H1 (cell line): ENCODE results near the gene CHRNA3. TPM values are rescaled to one million over a fixed set of nuclear protein-coding genes. Genes with fewer than 3 reads are reported as not detected.

ENCODE experiments used
- CTCF ChIA-PET: fragments of 300-600 bp; sonication (Branson Sonifier 250); formaldehyde crosslinking; loops from one replicate; lab custom pipeline; 2021; ENCODE audit not compliant: partially characterized antibody; lab: Charles Lee
- POLR2A ChIA-PET: fragments of 300-600 bp; sonication (Branson Sonifier 250); formaldehyde crosslinking; loops from one replicate; lab custom pipeline; 2021; ENCODE audit warnings: inconsistent platforms; ENCODE audit not compliant: partially characterized antibody; lab: Charles Lee
- DNase-seq, 2 experiments: peaks; one replicate each; pipeline versions ENCODE4 v3.0.0 to v3.0.0-alpha.2; 2010 to 2022; ENCODE audit warnings: low spot score in 2 of 2, low read depth in 1 of 2, mixed read lengths in 1 of 2
- FAIRE-seq: peaks from 2 replicates; lab custom pipeline; 2011; peaks lifted over from hg19 to GRCh38; lab: Jason Lieb, UNC
- H2AFZ ChIP-seq: 2 replicates; pipeline ENCODE4 v1.8.1; 2012; ENCODE audit warnings: low read length, inconsistent platforms
- H2AK5ac ChIP-seq: 2 replicates; pipeline ENCODE4 v1.6.1; 2013; ENCODE audit warnings: low read depth, low read length
- H2BK120ac ChIP-seq: replicated peaks from 2 replicates; pipeline ENCODE3; 2013; ENCODE audit warnings: low read depth, low read length, inconsistent platforms
- H2BK12ac ChIP-seq: 2 replicates; pipeline ENCODE4 v1.6.1; 2013; ENCODE audit warnings: low read depth, low read length
- H2BK15ac ChIP-seq: 2 replicates; pipeline ENCODE4 v1.6.1; 2013; ENCODE audit warnings: low read length
- H2BK20ac ChIP-seq: 2 replicates; pipeline ENCODE4 v1.6.1; 2013; ENCODE audit warnings: low read length
- H2BK5ac ChIP-seq: 2 replicates; pipeline ENCODE4 v1.6.1; 2013; ENCODE audit warnings: low read depth, low read length
- H3K14ac ChIP-seq: 2 replicates; pipeline ENCODE4 v1.6.1; 2013; ENCODE audit warnings: inconsistent platforms; ENCODE audit not compliant: insufficient read length
- H3K18ac ChIP-seq: 2 replicates; pipeline ENCODE4 v1.6.1; 2013; ENCODE audit warnings: low read length; ENCODE audit errors: extremely low read depth
- H3K23ac ChIP-seq: 2 replicates; pipeline ENCODE4 v1.6.1; 2013; ENCODE audit warnings: inconsistent platforms; ENCODE audit not compliant: insufficient read length
- H3K23me2 ChIP-seq: 2 replicates; pipeline ENCODE4 v1.6.1; 2013; ENCODE audit warnings: low read depth, low read length
- H3K27ac ChIP-seq: 2 replicates; pipeline ENCODE4 v1.6.1; 2011; ENCODE audit warnings: low read depth, low read length, inconsistent platforms
- H3K27me3 ChIP-seq, 4 experiments: replicated peaks in 1 of 4; 1 replicate in 1 of 4; 2 replicates in 3 of 4; pipeline versions ENCODE4 v1.6.1 to v1.8.1; 2011 to 2013; ENCODE audit warnings: low read length in 3 of 4, mild to moderate bottlenecking in 3 of 4, inconsistent platforms in 2 of 4, mixed read lengths in 2 of 4, moderate library complexity in 1 of 4; ENCODE audit not compliant: control insufficient read depth in 3 of 4, insufficient read depth in 3 of 4; ENCODE audit errors: extremely low read depth in 1 of 4
- H3K36me3 ChIP-seq, 4 experiments: 2 replicates each; pipeline versions ENCODE4 v1.6.1 to v1.8.1; 2011 to 2013; ENCODE audit warnings: mild to moderate bottlenecking in 4 of 4, low read length in 3 of 4, moderate library complexity in 2 of 4, control low read depth in 1 of 4, inconsistent platforms in 1 of 4; ENCODE audit not compliant: insufficient read depth in 4 of 4, control insufficient read depth in 2 of 4
- H3K4ac ChIP-seq: replicated peaks from 2 replicates; pipeline ENCODE3; 2013; ENCODE audit warnings: low read length, low read depth, mixed read lengths, inconsistent platforms; ENCODE audit not compliant: insufficient read length
- H3K4me1 ChIP-seq, 4 experiments: replicated peaks in 1 of 4; 1 replicate in 1 of 4; 2 replicates in 3 of 4; pipeline versions ENCODE4 v1.6.1 to v1.8.1; 2011 to 2013; ENCODE audit warnings: low read length in 3 of 4, inconsistent platforms in 2 of 4, mixed read lengths in 1 of 4; ENCODE audit not compliant: insufficient read depth in 4 of 4, control insufficient read depth in 3 of 4
- H3K4me2 ChIP-seq, 2 experiments: 2 replicates each; pipeline versions ENCODE4 v1.6.1 to v1.8.1; 2011 to 2013; ENCODE audit warnings: low read depth in 2 of 2, low read length in 2 of 2, control low read depth in 1 of 2, inconsistent platforms in 1 of 2, mild to moderate bottlenecking in 1 of 2; ENCODE audit not compliant: insufficient read depth in 1 of 2
- H3K4me3 ChIP-seq, 4 experiments: fragments of 200-600, 300-600 bp in 1 of 4; sonication (generic), shearing (Covaris generic), sonication (Bioruptor Twin) in 1 of 4; 2 replicates each; pipeline versions ENCODE4 v1.5.1 to v1.8.1; 2011 to 2016; ENCODE audit warnings: low read length in 4 of 4, low read depth in 3 of 4, control low read depth in 2 of 4, inconsistent platforms in 2 of 4, mild to moderate bottlenecking in 2 of 4, mixed read lengths in 1 of 4, moderate library complexity in 1 of 4; ENCODE audit not compliant: insufficient read depth in 2 of 4; ENCODE audit errors: extremely low read depth in 1 of 4
- H3K56ac ChIP-seq: replicated peaks from 2 replicates; pipeline ENCODE3; 2013; ENCODE audit warnings: low read depth, mild to moderate bottlenecking, mixed read lengths, low read length, inconsistent platforms; ENCODE audit not compliant: insufficient read length
- H3K79me1 ChIP-seq: 2 replicates; pipeline ENCODE4 v1.6.1; 2013; ENCODE audit warnings: low read depth, low read length, control low read depth
- H3K79me2 ChIP-seq, 2 experiments: 2 replicates each; pipeline versions ENCODE4 v1.6.1 to v1.8.1; 2012 to 2013; ENCODE audit warnings: low read length in 2 of 2, mild to moderate bottlenecking in 2 of 2, inconsistent platforms in 1 of 2; ENCODE audit not compliant: insufficient read depth in 2 of 2, control insufficient read depth in 1 of 2
- H3K9ac ChIP-seq, 4 experiments: replicated peaks in 1 of 4; 1 replicate in 1 of 4; 2 replicates in 3 of 4; pipeline versions ENCODE4 v1.6.1 to v1.8.1; 2011 to 2013; ENCODE audit warnings: low read depth in 3 of 4, low read length in 3 of 4, control low read depth in 2 of 4, mild to moderate bottlenecking in 2 of 4, moderate library complexity in 2 of 4, inconsistent platforms in 1 of 4; ENCODE audit errors: extremely low read depth in 1 of 4
- H3K9me3 ChIP-seq, 2 experiments: 2 replicates each; pipeline versions ENCODE4 v1.6.1 to v1.8.1; 2012 to 2013; ENCODE audit warnings: mild to moderate bottlenecking in 2 of 2, moderate library complexity in 2 of 2, control low read depth in 1 of 2, inconsistent platforms in 1 of 2, low read depth in 1 of 2, low read length in 1 of 2, mixed read lengths in 1 of 2; ENCODE audit not compliant: insufficient read depth in 2 of 2
- H4K20me1 ChIP-seq, 2 experiments: replicated peaks in 1 of 2; 2 replicates each; pipeline versions ENCODE3 to v1.8.1; 2011 to 2013; ENCODE audit warnings: inconsistent platforms in 2 of 2, low read length in 2 of 2, mild to moderate bottlenecking in 1 of 2; ENCODE audit not compliant: insufficient read depth in 2 of 2, control insufficient read depth in 1 of 2
- H4K5ac ChIP-seq: 2 replicates; pipeline ENCODE4 v1.6.1; 2013; ENCODE audit warnings: low read length, low read depth, mixed read lengths, inconsistent platforms; ENCODE audit not compliant: insufficient read length
- H4K8ac ChIP-seq: 2 replicates; pipeline ENCODE4 v1.8.0; 2013; ENCODE audit warnings: mild to moderate bottlenecking, moderate library complexity, low read length, inconsistent platforms; ENCODE audit not compliant: insufficient read depth; ENCODE audit errors: extremely low read depth
- H4K91ac ChIP-seq: replicated peaks from 2 replicates; pipeline ENCODE3; 2013; ENCODE audit warnings: low read length, mixed read lengths, inconsistent platforms; ENCODE audit not compliant: insufficient read length
- ASH2L ChIP-seq: fragments of 200-600, 300-600 bp; sonication (generic); IDR thresholded peaks from one replicate; pipeline ENCODE4 v1.7.1; 2017; ENCODE audit warnings: low read length
- ATF3 ChIP-seq: IDR thresholded peaks from 2 replicates; pipeline ENCODE4 v1.6.1; 2011; ENCODE audit warnings: low read depth, mild to moderate bottlenecking, low read length; ENCODE audit not compliant: insufficient read depth
- CREB1 ChIP-seq: IDR thresholded peaks from 2 replicates; pipeline ENCODE4 v1.6.1; 2012; ENCODE audit warnings: inconsistent platforms
- CTBP2 ChIP-seq: IDR thresholded peaks from 2 replicates; pipeline ENCODE4 v1.7.0; 2011; ENCODE audit warnings: borderline replicate concordance, mild to moderate bottlenecking, moderate library complexity, mixed read lengths, low read length; ENCODE audit not compliant: insufficient read depth, insufficient read length
- HDAC6 ChIP-seq: IDR thresholded peaks from one replicate; pipeline ENCODE4 v1.7.1; 2012; ENCODE audit warnings: low read depth, mild to moderate bottlenecking, inconsistent platforms, low read length, moderate library complexity
- KDM4A ChIP-seq: IDR thresholded peaks from one replicate; pipeline ENCODE4 v1.7.1; 2012; ENCODE audit warnings: low read depth, mild to moderate bottlenecking, moderate library complexity, low read length, inconsistent platforms; ENCODE audit not compliant: severe bottlenecking
- MAFK ChIP-seq: IDR thresholded peaks from 2 replicates; pipeline ENCODE4 v1.6.1; 2012; ENCODE audit warnings: low read depth, mild to moderate bottlenecking, improper control_type of control experiment, low read length
- NANOG ChIP-seq: IDR thresholded peaks from 2 replicates; pipeline ENCODE4 v1.6.1; 2011; ENCODE audit warnings: low read length, low read depth, mild to moderate bottlenecking, inconsistent platforms; ENCODE audit not compliant: insufficient read depth, poor library complexity, severe bottlenecking
- RBBP5 ChIP-seq: IDR thresholded peaks from 2 replicates; pipeline ENCODE4 v1.7.1; 2012; ENCODE audit warnings: low read depth, mild to moderate bottlenecking, inconsistent platforms, low read length, moderate library complexity, borderline replicate concordance
- RFX5 ChIP-seq: IDR thresholded peaks from 2 replicates; pipeline ENCODE4 v1.6.1; 2011; ENCODE audit warnings: low read depth, low read length, improper control_type of control experiment, borderline replicate concordance
- SIN3A ChIP-seq, 2 experiments: IDR thresholded peaks in 1 of 2; conservative IDR thresholded peaks in 1 of 2; 2 replicates each; pipeline ENCODE4 v1.6.1; 2011 to 2012; ENCODE audit warnings: low read length in 2 of 2, improper control_type of control experiment in 1 of 2, low read depth in 1 of 2, mild to moderate bottlenecking in 1 of 2
- SIRT6 ChIP-seq: IDR thresholded peaks from one replicate; pipeline ENCODE4 v1.7.1; 2012; ENCODE audit warnings: low read length, inconsistent platforms
- SP2 ChIP-seq: IDR thresholded peaks from 2 replicates; pipeline ENCODE4 v1.6.1; 2012; ENCODE audit warnings: mild to moderate bottlenecking, low read length, inconsistent platforms
- SUZ12 ChIP-seq: fragments of 200-600 bp; sonication (generic); IDR thresholded peaks from 2 replicates; pipeline ENCODE4 v1.6.1; 2012; ENCODE audit warnings: mild to moderate bottlenecking, inconsistent platforms, low read length, moderate library complexity, mixed read lengths
- WGBS, 2 experiments: shearing (Covaris generic) in 1 of 2; methylation state at CpG; one replicate each; pipeline versions ENCODE4 v1.1.6 to v1.1.7; 2013 to 2015; ENCODE audit warnings: low lambda C conversion rate in 2 of 2, mixed read lengths in 2 of 2, inconsistent platforms in 1 of 2, low coverage in 1 of 2, missing lambda C conversion rate in 1 of 2; ENCODE audit not compliant: insufficient replicate concordance in 2 of 2, insufficient coverage in 1 of 2, insufficient read length in 1 of 2; ENCODE audit errors: extremely low coverage in 1 of 2, missing lambda C conversion rate in 1 of 2; 5-methylcytosine and 5-hydroxymethylcytosine counted together
- polyA plus RNA-seq, 7 experiments: library from polyadenylated mRNA; depleted of rRNA in 3 of 7; stranded (reverse) in 5 of 7; unstranded in 2 of 7; fragments of >200 nt in 5 of 7; fragments of 200-250 nt in 2 of 7; gene quantifications; 1 replicate in 5 of 7; 2 replicates in 1 of 7; 4 replicates in 1 of 7; pipeline versions ENCODE4 v1.2.1 to v1.2.3, GENCODE V29; 2011 to 2013; ENCODE audit warnings: missing spikeins in 2 of 7, mixed read lengths in 2 of 7
- total RNA-seq: library from RNA; stranded (reverse); fragmentation: NEBNext Ultra II Directional; extraction: Animal tissue kit (Norgen Biotek cat#: 25700); gene quantifications from 2 replicates; pipeline ENCODE4 v1.2.1, GENCODE V29; 2021

Gene CHRNA3
- total and polyA plus RNA-seq, 2 of the 8 experiments (the other 6 are each of a cell fraction or from before 2014, with no cell fraction given), result 2.1 to 4.7 TPM

- Histone ChIP-seq H3K9ac (no peak overlapping the region), H3K27me3 (no peaks in the 10 kb centered on the region), H4K5ac (no peak overlapping the region), H4K91ac (no peak overlapping the region), H3K14ac (no peak overlapping the region), H2BK15ac (no peak overlapping the region), H2AK5ac (no peak overlapping the region), H2BK5ac (no peak overlapping the region), H2BK120ac (no peak overlapping the region), H3K23ac (no peak overlapping the region), H3K56ac (no peak overlapping the region), H2AFZ (no peak overlapping the region), H3K23me2 (no peaks in the 10 kb centered on the region), H3K4me2 (no peak overlapping the region), H4K20me1 (no peaks in the 10 kb centered on the region), H3K4me1 (no peaks in the 10 kb centered on the region), H3K4me3 (no peak overlapping the region), H3K4ac (no peak overlapping the region), H3K36me3 (no peaks in the 10 kb centered on the region), H4K8ac (no peak overlapping the region), H2BK20ac (no peak overlapping the region), H2BK12ac (0 out of 2 replicates have a peak overlapping the region, but pooled peaks have one; percentile 63), H3K9me3 (no peaks in the 10 kb centered on the region), H3K79me1 (no peaks in the 10 kb centered on the region), H3K18ac (no peak overlapping the region), H3K27ac (no peak overlapping the region), H3K79me2 (no peaks in the 10 kb centered on the region)
- DNase-seq (no peak), FAIRE-seq (no peak)
- CTCF ChIA-PET, result interaction anchor here (0.6 to 2.0 kb wide), 7 partner anchors 18 to 358 kb away, joined by 3 to 8 read pairs (median 4); no protein-coding TSS in a partner anchor
- 78% methylated on average over 9 of the region's 9 CpGs; no CpG with 5 or more reads in 1 of the 2 experiments for WGBS, 2 experiments
- POLR2A ChIA-PET, result interaction anchor here (1.0 kb wide), 1 partner anchor 8 kb away, joined by 3 read pairs; no protein-coding TSS in a partner anchor
- TF ChIP-seq SIRT6, result no peak
- TF ChIP-seq NANOG, result no peak
- no peak for TF ChIP-seq ASH2L
- TF ChIP-seq ATF3, result no peak
- no peak for TF ChIP-seq CREB1
- no peak for TF ChIP-seq KDM4A
- no peak for TF ChIP-seq RFX5
- TF ChIP-seq SP2, result no peak
- TF ChIP-seq RBBP5, result no peak
- no peak for TF ChIP-seq HDAC6
- no peak for TF ChIP-seq CTBP2
- TF ChIP-seq SUZ12, result no peak
- TF ChIP-seq MAFK, result no peak
- TF ChIP-seq SIN3A (conservative IDR thresholded peaks at IDR 0.05 in 1 of 2, IDR thresholded peaks at IDR 0.05 in 1 of 2; ENCODE audit: low read depth in 1 of 2, low read length in 2 of 2), result no peak
These were observed 39.8 kb upstream of the CHRNA3 start for GRCh38 chr15:78660584-78660983.
